HepG2 (cell line): Measurements from ENCODE around the gene MRPL10. TPM values are rescaled to one million over a fixed set of nuclear protein-coding genes. Genes with fewer than 3 reads are reported as not detected.

Experiments used
- ATAC-seq: fragments of 200-7000 bp; cut with Tn5 transposase; 3 replicates; pipeline ENCODE4 v1.9.1; 2020; ENCODE audit warnings: mild to moderate bottlenecking, moderate library complexity
- BruUV-seq: library from RNA; stranded (reverse); fragments of 400-500 nt; replicated peaks from 2 replicates; lab custom pipeline; 2021; lab: Mats Ljungman, UMichigan
- CTCF ChIA-PET: fragments of 300-600 bp; formaldehyde crosslinking; extraction: SDS; loops from one replicate; lab custom pipeline; 2021; ENCODE audit warnings: low total read pairs, inconsistent platforms, low intra/inter-chr PET ratio; lab: Yijun Ruan, JAX
- POLR2A ChIA-PET: fragments of 350-600 bp; sonication (Branson Sonifier 250); formaldehyde crosslinking; loops from one replicate; lab custom pipeline; 2020; ENCODE audit warnings: antibody characterized with exemption, inconsistent platforms; lab: Yijun Ruan, JAX
- DNase-seq: peaks from one replicate; pipeline ENCODE4 v3.0.0-alpha.2; 2015; ENCODE audit warnings: low spot score
- FAIRE-seq: peaks from 3 replicates; lab custom pipeline; 2011; peaks lifted over from hg19 to GRCh38; lab: Jason Lieb, UNC
- H2AFZ ChIP-seq: one replicate; pipeline ENCODE4 v1.6.1; 2011; ENCODE audit warnings: low read length, inconsistent platforms
- H3K27ac ChIP-seq: fragments of 300-600 bp; 3 replicates; pipeline ENCODE4 v1.8.0; 2011; ENCODE audit warnings: mixed run types, mild to moderate bottlenecking, mixed read lengths, low read length, inconsistent platforms; ENCODE audit not compliant: insufficient read depth; ENCODE audit errors: extremely low read length
- H3K27me3 ChIP-seq, 2 experiments: fragments of 200-600 bp in 1 of 2; 2 replicates in 1 of 2; 3 replicates in 1 of 2; pipeline versions ENCODE4 v1.6.0 to v1.8.0; 2011; ENCODE audit warnings: low read length in 2 of 2, mild to moderate bottlenecking in 2 of 2, moderate library complexity in 2 of 2, inconsistent platforms in 1 of 2; ENCODE audit not compliant: insufficient read depth in 2 of 2, control insufficient read depth in 1 of 2
- H3K36me3 ChIP-seq, 2 experiments: fragments of 200-600 bp in 1 of 2; replicated peaks in 1 of 2; 2 replicates in 1 of 2; 3 replicates in 1 of 2; pipeline versions ENCODE4 v1.5.1 to v1.8.0; 2011; ENCODE audit warnings: low read length in 2 of 2, inconsistent platforms in 1 of 2; ENCODE audit not compliant: insufficient read depth in 2 of 2, control insufficient read depth in 1 of 2
- H3K4me1 ChIP-seq: 2 replicates; pipeline ENCODE4 v1.5.1; 2012; ENCODE audit warnings: low read length, inconsistent platforms; ENCODE audit not compliant: insufficient read depth
- H3K4me2 ChIP-seq: 2 replicates; pipeline ENCODE4 v1.6.0; 2011; ENCODE audit warnings: low read depth, low read length, inconsistent platforms
- H3K4me3 ChIP-seq, 3 experiments: fragments of 200-600 bp in 1 of 3; sonication (generic), shearing (Covaris generic) in 1 of 3; replicated peaks in 1 of 3; 2 replicates each; pipeline ENCODE4 v1.5.1; 2011 to 2016; ENCODE audit warnings: low read length in 3 of 3, inconsistent platforms in 2 of 3, low read depth in 2 of 3, mild to moderate bottlenecking in 2 of 3, control low read depth in 1 of 3, mixed read lengths in 1 of 3; ENCODE audit not compliant: insufficient read depth in 1 of 3
- H3K79me2 ChIP-seq: one replicate; pipeline ENCODE4 v1.6.1; 2011; ENCODE audit warnings: low read length, inconsistent platforms; ENCODE audit not compliant: insufficient read depth
- H3K9ac ChIP-seq: 2 replicates; pipeline ENCODE4 v1.6.0; 2011; ENCODE audit warnings: mild to moderate bottlenecking, low read depth, low read length, inconsistent platforms; ENCODE audit not compliant: insufficient read depth
- H3K9me3 ChIP-seq: 2 replicates; pipeline ENCODE4 v1.5.1; 2012; ENCODE audit warnings: mild to moderate bottlenecking, low read length
- H4K20me1 ChIP-seq: 2 replicates; pipeline ENCODE4 v1.6.0; 2011; ENCODE audit warnings: inconsistent platforms, mild to moderate bottlenecking, low read length, moderate library complexity; ENCODE audit not compliant: insufficient read depth
- GTF2F1 ChIP-seq: fragments of 150-350 bp; IDR thresholded peaks from 2 replicates; pipeline ENCODE4 v1.6.1; 2014; ENCODE audit warnings: low read length
- PHF20 ChIP-seq: sonication (generic); formaldehyde crosslinking; IDR thresholded peaks from 2 replicates; pipeline ENCODE4 v1.5.0; 2020; ENCODE audit warnings: mild to moderate bottlenecking, missing genetic modification reagents
- RARA ChIP-seq: IDR thresholded peaks from 2 replicates; pipeline ENCODE4 v1.6.1; 2016; ENCODE audit warnings: missing genetic modification reagents, missing compliant biosample characterization
- REXO4 ChIP-seq: sonication (generic); formaldehyde crosslinking; IDR thresholded peaks from 2 replicates; pipeline ENCODE4 v1.8.0; 2022; ENCODE audit warnings: missing genetic modification reagents, mild to moderate bottlenecking, borderline replicate concordance
- ZNF121 ChIP-seq: sonication (generic); formaldehyde crosslinking; IDR thresholded peaks from 2 replicates; pipeline ENCODE4 v1.5.0; 2020; ENCODE audit warnings: mild to moderate bottlenecking, missing genetic modification reagents
- ZNF124 ChIP-seq: sonication (generic); formaldehyde crosslinking; IDR thresholded peaks from 2 replicates; pipeline ENCODE4 v1.4.0; 2020; ENCODE audit warnings: missing genetic modification reagents
- ZNF296 ChIP-seq: sonication (generic); formaldehyde crosslinking; conservative IDR thresholded peaks from 2 replicates; pipeline ENCODE4 v1.5.0; 2020; ENCODE audit warnings: mild to moderate bottlenecking, missing genetic modification reagents
- ZNF3 ChIP-seq: IDR thresholded peaks from 2 replicates; pipeline ENCODE4 v1.7.0; 2017; ENCODE audit warnings: inconsistent platforms
- ZNF780A ChIP-seq: sonication (generic); formaldehyde crosslinking; IDR thresholded peaks from 2 replicates; pipeline ENCODE4 v1.8.0; 2022; ENCODE audit warnings: mild to moderate bottlenecking, missing genetic modification reagents, moderate library complexity
- WGBS: methylation state at CpG from one replicate; pipeline ENCODE4 v1.1.6; 2017; ENCODE audit warnings: low lambda C conversion rate; 5-methylcytosine and 5-hydroxymethylcytosine counted together
- in situ Hi-C: cut with HindIII; loops from 2 replicates; pipeline ENCODE4 v1.10.0; 2017; ENCODE audit warnings: low pct_unique_long_range_greater_than_20kb; ENCODE audit not compliant: extremely low pct_ligation_motif_present
- intact Hi-C: fragments of 100-400 bp; cut with micrococcal nuclease; formaldehyde crosslinking; loops from one replicate; pipeline ENCODE4 v1.10.0; 2022; ENCODE audit not compliant: unreplicated experiment
- polyA plus RNA-seq, 8 experiments: library from polyadenylated mRNA; depleted of rRNA in 3 of 8; stranded (reverse) in 7 of 8; unstranded in 1 of 8; fragments of >200 nt; fragmentation: Illumina TruSeq in 4 of 8; extraction: Trizol in 4 of 8; gene quantifications; 2 replicates each; pipeline versions ENCODE4 v1.2.1 to v1.2.3, GENCODE V29; 2011 to 2016; ENCODE audit warnings: low read depth in 4 of 8, missing spikeins in 1 of 8, mixed read lengths in 1 of 8; ENCODE audit not compliant: insufficient read depth in 1 of 8
- total RNA-seq, 5 experiments: library from RNA; depleted of rRNA; stranded (reverse); fragments of >200 nt; fragmentation: Illumina TruSeq; extraction: Trizol; gene quantifications; 2 replicates each; pipeline ENCODE4 v1.2.3, GENCODE V29; 2016; ENCODE audit warnings: low read depth in 1 of 5
- TF ChIP-seq, protein P1 (sequence below): sonication (generic); formaldehyde crosslinking; conservative IDR thresholded peaks from 2 replicates; pipeline ENCODE4 v1.5.0; 2020; ENCODE audit warnings: missing genetic modification reagents
- TF ChIP-seq, protein P2 (sequence below): sonication (generic); formaldehyde crosslinking; IDR thresholded peaks from 2 replicates; pipeline ENCODE4 v1.5.1; 2020; ENCODE audit warnings: missing genetic modification reagents, mild to moderate bottlenecking, borderline replicate concordance
- TF ChIP-seq, protein P3 (sequence below): IDR thresholded peaks from 2 replicates; pipeline ENCODE4 v1.6.1; 2012; ENCODE audit warnings: inconsistent platforms
- TF ChIP-seq, protein P4 (sequence below): sonication (generic); formaldehyde crosslinking; IDR thresholded peaks from 2 replicates; pipeline ENCODE4 v1.4.0; 2020; ENCODE audit warnings: missing genetic modification reagents, borderline replicate concordance
- TF ChIP-seq, protein P5 (sequence below): sonication (generic); formaldehyde crosslinking; IDR thresholded peaks from 2 replicates; pipeline ENCODE4 v1.4.0; 2020; ENCODE audit warnings: missing genetic modification reagents; ENCODE audit errors: not compliant biosample characterization
- TF ChIP-seq, protein P6 (sequence below): sonication (generic); formaldehyde crosslinking; IDR thresholded peaks from 2 replicates; pipeline ENCODE4 v1.4.0; 2020; ENCODE audit warnings: missing genetic modification reagents

Gene MRPL10
- total and polyA plus RNA-seq, 2 of the 13 experiments (the other 11 are each of a cell fraction or from before 2014, with no cell fraction given), result 56.7 to 149 TPM

DNA sequence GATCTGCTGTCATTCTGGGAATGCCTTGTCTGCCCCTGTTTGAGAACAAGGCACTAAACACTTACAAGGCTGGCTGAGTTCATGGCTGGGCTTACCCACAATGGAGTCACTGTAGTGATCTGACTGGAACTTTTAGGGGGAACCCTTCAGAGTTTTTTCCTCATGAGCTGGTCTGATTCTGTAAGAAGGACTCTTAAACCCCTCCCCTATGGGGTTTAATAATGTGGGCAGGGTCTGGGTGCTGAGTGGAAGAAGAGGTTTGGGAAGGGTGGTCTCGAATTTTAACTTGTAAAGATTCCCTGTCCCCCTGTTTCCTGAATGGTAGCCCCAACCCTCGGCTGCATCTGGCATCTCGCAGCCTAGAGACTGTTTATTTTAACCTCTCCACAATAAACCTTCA lies 40.3 kb downstream of the MRPL10 start:
- ATAC-seq, result no peak
- TF ChIP-seq ZNF780A (CRISPR knock-in tag) (no peak), GTF2F1 (no peak), PHF20 (CRISPR knock-in tag) (no peak), ZNF296 (CRISPR knock-in tag) (no peak), ZNF3 (CRISPR knock-in tag) (no peak), RARA (CRISPR knock-in tag) (no peak), REXO4 (CRISPR knock-in tag) (no peak), ZNF124 (CRISPR knock-in tag) (no peak), ZNF121 (no peak)
- TF ChIP-seq, protein P1, sequence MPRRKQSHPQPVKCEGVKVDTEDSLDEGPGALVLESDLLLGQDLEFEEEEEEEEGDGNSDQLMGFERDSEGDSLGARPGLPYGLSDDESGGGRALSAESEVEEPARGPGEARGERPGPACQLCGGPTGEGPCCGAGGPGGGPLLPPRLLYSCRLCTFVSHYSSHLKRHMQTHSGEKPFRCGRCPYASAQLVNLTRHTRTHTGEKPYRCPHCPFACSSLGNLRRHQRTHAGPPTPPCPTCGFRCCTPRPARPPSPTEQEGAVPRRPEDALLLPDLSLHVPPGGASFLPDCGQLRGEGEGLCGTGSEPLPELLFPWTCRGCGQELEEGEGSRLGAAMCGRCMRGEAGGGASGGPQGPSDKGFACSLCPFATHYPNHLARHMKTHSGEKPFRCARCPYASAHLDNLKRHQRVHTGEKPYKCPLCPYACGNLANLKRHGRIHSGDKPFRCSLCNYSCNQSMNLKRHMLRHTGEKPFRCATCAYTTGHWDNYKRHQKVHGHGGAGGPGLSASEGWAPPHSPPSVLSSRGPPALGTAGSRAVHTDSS (CRISPR knock-in tag), result no peak
- TF ChIP-seq, protein P2, sequence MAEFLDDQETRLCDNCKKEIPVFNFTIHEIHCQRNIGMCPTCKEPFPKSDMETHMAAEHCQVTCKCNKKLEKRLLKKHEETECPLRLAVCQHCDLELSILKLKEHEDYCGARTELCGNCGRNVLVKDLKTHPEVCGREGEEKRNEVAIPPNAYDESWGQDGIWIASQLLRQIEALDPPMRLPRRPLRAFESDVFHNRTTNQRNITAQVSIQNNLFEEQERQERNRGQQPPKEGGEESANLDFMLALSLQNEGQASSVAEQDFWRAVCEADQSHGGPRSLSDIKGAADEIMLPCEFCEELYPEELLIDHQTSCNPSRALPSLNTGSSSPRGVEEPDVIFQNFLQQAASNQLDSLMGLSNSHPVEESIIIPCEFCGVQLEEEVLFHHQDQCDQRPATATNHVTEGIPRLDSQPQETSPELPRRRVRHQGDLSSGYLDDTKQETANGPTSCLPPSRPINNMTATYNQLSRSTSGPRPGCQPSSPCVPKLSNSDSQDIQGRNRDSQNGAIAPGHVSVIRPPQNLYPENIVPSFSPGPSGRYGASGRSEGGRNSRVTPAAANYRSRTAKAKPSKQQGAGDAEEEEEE (CRISPR knock-in tag), result no peak
- TF ChIP-seq, protein P3, sequence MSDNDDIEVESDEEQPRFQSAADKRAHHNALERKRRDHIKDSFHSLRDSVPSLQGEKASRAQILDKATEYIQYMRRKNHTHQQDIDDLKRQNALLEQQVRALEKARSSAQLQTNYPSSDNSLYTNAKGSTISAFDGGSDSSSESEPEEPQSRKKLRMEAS, result no peak
- TF ChIP-seq, protein P4, sequence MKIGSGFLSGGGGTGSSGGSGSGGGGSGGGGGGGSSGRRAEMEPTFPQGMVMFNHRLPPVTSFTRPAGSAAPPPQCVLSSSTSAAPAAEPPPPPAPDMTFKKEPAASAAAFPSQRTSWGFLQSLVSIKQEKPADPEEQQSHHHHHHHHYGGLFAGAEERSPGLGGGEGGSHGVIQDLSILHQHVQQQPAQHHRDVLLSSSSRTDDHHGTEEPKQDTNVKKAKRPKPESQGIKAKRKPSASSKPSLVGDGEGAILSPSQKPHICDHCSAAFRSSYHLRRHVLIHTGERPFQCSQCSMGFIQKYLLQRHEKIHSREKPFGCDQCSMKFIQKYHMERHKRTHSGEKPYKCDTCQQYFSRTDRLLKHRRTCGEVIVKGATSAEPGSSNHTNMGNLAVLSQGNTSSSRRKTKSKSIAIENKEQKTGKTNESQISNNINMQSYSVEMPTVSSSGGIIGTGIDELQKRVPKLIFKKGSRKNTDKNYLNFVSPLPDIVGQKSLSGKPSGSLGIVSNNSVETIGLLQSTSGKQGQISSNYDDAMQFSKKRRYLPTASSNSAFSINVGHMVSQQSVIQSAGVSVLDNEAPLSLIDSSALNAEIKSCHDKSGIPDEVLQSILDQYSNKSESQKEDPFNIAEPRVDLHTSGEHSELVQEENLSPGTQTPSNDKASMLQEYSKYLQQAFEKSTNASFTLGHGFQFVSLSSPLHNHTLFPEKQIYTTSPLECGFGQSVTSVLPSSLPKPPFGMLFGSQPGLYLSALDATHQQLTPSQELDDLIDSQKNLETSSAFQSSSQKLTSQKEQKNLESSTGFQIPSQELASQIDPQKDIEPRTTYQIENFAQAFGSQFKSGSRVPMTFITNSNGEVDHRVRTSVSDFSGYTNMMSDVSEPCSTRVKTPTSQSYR (CRISPR knock-in tag), result no peak
- TF ChIP-seq, protein P5, sequence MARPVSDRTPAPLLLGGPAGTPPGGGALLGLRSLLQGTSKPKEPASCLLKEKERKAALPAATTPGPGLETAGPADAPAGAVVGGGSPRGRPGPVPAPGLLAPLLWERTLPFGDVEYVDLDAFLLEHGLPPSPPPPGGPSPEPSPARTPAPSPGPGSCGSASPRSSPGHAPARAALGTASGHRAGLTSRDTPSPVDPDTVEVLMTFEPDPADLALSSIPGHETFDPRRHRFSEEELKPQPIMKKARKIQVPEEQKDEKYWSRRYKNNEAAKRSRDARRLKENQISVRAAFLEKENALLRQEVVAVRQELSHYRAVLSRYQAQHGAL, result no peak
- TF ChIP-seq, protein P6, sequence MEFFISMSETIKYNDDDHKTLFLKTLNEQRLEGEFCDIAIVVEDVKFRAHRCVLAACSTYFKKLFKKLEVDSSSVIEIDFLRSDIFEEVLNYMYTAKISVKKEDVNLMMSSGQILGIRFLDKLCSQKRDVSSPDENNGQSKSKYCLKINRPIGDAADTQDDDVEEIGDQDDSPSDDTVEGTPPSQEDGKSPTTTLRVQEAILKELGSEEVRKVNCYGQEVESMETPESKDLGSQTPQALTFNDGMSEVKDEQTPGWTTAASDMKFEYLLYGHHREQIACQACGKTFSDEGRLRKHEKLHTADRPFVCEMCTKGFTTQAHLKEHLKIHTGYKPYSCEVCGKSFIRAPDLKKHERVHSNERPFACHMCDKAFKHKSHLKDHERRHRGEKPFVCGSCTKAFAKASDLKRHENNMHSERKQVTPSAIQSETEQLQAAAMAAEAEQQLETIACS (CRISPR knock-in tag), result no peak

More for the DNA sequence above, 40.3 kb downstream of the MRPL10 start:
- Histone ChIP-seq H4K20me1 (no peaks in the 10 kb centered on the region; the same call in 1 of the 2 replicates), H3K4me2 (no peak overlapping the region), H3K79me2 (no peaks in the 10 kb centered on the region), H3K9me3 (no peaks in the 10 kb centered on the region), H3K27ac (no peak overlapping the region), H3K9ac (no peak overlapping the region), H3K27me3 (peaks cover 0 to 50% of the 10 kb centered on the region in 2 experiments; a peak in 3 of 5 replicates), H3K4me3 (no peak overlapping the region), H3K4me1 (no peaks in the 10 kb centered on the region), H2AFZ (no peak overlapping the region), H3K36me3 (no peaks in the 10 kb centered on the region)
- in situ Hi-C loops (no loop called here), intact Hi-C loops (no loop called here)
- DNase-seq (no peak), FAIRE-seq (no peak)
- BruUV-seq, result no TSS peak
- CTCF ChIA-PET, result no interaction called here
- WGBS, result 3% methylated on average over 3 of the region's 3 CpGs
- POLR2A ChIA-PET, result no interaction called here
